GM19463 (cell line): ENCODE results near the gene SPATS2L.

Experiments used
- ATAC-seq: cut with Tn5 transposase; IDR thresholded peaks from one replicate; pipeline ENCODE4 v1.9.1; 2021; ENCODE audit warnings: mild to moderate bottlenecking, moderate library complexity; ENCODE audit not compliant: unreplicated experiment

Gene SPATS2L

DNA sequence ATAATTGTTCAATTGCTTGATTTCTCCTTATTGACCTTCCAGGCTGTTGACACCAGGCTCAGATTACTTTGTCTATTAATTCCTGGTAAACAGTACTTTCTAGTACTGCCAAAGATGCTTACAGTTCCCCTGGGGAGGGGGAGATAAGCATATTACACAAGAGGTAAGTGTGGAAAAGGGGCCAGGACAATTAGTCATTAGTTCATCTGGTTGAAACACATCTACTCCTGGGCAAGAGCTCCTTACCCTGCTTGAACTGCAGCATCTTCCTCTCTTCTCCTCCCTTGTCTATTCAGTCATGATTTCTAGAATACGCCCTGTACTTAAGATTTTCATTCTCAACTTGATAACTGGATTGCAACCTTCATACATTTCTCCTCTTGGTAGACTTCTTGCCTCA is 10.4 kb upstream of the SPATS2L start:
- ATAC-seq, result no peak

GRCh38 chr2:200297100-200297499 is 9.4 kb upstream of the SPATS2L start:
- ATAC-seq, result no peak

GRCh38 chr2:200297989-200298388 is 8.5 kb upstream of the SPATS2L start:
- ATAC-seq, result no peak

- no peak for ATAC-seq
Measured at GRCh38 chr2:200298816-200299215, 7.7 kb upstream of the SPATS2L start.

DNA sequence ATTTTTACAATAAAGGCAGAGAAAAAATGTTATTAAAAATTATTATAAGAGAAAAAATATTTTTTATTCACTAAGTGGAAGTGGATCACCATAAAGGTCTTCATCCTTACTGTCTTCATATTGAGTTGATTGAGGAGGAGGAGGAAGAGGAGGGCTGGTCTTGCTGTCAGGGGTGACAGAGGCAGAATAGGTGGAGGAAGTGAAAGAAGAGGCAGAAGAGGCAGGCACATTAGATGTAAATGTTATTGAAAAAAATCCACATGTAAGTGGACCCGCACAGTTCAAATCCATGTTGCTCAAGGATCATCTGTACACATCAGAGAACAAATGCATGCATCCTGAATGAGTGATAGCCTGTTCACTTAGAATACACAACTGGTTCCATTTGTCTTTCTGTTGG is 6.4 kb upstream of the SPATS2L start:
- no peak for ATAC-seq

- no peak for ATAC-seq
Measured at GRCh38 chr2:200300638-200301314, 5.7 kb upstream of the SPATS2L start.

GRCh38 chr2:200301953-200302858 is 4.3 kb upstream of the SPATS2L start:
- no peak for ATAC-seq

DNA sequence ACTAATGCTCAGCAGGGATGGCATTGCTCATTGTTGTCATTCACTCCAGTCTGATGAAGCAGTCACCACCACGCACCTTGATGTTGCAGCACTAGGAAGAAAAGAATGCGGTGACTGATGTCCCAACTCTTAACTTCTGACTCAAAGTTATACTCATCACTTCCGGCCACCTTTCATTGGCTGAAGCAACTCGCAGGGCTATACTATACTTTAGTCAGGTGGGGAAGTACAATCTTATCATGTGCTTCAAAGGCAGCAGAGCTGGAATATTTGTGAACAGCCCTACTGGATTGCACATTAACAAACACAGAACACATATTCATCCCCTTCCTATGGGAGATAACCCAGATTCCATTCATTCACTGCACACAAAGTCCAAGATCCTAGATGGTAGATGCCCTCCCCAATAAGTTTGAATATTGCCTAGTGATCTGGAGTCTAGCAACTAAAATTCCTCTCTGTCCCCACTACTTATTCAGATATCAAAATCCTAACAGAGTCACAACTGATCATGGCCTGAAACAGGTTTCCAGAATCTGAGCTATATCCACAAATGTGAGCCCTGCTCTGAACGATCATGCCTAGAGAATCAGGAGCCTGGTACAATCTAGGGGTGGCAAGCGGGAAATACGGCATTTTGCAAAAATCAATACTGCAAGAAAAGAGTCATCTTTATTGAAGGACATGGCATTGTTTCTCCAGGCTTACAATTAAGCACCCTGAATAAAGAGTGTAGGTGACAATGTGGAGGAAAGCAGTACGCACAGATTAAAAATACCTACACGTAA is 3.4 kb upstream of the SPATS2L start:
- ATAC-seq, result no peak

GRCh38 chr2:200305797-200306195 is 697 bp upstream of the SPATS2L start:
- ATAC-seq, result no peak

- ATAC-seq, result peak; percentile 54
Measured at GRCh38 chr2:200306931-200307723, 634 bp downstream of the SPATS2L start.

- ATAC-seq, result no peak
Measured at GRCh38 chr2:200307724-200308545, 1.4 kb downstream of the SPATS2L start.

DNA sequence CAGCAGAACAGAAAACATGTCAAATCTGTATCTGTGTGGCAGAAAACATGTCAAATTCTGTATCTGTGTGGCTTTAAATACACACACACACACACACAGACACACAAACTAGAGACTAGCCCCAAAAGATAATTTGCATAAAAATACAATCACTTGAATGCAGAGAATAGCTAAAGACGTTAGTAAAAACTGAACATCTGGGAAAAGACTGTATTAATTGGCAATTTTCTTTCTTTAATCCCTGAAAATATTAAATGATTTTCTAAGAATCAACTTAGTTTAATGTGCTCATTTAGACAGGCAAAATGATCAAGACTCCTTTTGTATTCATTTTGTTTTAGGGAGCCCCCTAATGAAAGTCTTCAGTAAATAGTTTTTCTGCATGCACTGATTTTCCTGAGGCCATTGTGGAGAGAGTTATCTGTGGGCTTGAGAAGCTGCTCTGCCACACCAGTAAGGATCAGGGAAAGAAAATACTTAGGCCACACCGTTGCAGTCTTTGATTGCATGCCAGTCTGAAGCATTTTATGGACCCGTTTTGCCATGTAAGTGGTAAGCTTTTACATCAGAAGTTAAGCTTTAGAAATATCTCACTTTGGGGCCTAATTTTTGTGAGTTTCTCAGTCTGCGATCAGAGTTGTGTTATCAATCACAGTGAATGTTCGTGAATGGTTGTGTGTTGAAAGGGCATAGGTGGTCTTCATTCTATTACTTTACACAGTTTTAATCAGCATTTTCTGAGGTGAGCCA is 2.2 kb downstream of the SPATS2L start:
- ATAC-seq, result no peak

- ATAC-seq, result no peak
Measured at GRCh38 chr2:200309296-200310049, 3.0 kb downstream of the SPATS2L start.

DNA sequence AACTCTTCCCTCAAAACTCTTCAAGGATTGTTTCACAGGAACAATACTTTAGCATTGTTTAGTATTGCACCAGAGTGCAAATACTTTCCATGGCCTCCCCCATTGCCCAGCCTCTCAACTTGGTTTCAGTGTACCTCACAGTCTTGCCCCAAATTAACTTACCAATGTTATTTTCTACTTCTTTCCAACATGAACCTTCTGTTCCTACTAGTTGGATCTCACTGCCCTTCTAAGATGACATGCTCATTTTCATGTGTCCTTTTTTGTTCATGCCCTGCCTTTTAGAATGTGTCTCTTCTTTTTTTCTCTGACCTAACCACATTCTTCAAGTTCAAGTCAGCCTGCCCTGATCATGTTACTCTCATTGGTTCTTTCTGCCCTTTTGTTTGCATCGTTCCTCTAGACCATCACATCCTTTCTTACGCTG is 4.1 kb downstream of the SPATS2L start:
- no peak for ATAC-seq

DNA sequence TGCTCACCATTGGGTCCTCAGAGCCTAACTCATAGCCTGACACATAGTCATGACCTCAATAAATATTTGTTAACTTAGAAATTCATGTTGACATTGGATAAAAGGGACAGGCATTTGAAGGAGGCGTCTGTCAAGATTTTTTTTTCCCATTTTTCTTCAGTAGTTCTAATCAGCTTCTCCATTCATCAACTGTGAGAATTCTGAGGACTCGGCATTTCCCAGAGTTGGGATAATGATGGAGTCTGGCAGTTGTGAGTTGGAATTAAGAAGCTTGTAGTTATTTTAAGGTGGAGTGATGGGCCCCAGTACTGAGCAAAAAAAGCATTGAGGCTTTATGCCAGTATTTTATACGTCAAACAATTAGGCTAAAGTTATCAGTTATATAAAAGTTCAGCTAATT is 4.6 kb downstream of the SPATS2L start:
- no peak for ATAC-seq

DNA sequence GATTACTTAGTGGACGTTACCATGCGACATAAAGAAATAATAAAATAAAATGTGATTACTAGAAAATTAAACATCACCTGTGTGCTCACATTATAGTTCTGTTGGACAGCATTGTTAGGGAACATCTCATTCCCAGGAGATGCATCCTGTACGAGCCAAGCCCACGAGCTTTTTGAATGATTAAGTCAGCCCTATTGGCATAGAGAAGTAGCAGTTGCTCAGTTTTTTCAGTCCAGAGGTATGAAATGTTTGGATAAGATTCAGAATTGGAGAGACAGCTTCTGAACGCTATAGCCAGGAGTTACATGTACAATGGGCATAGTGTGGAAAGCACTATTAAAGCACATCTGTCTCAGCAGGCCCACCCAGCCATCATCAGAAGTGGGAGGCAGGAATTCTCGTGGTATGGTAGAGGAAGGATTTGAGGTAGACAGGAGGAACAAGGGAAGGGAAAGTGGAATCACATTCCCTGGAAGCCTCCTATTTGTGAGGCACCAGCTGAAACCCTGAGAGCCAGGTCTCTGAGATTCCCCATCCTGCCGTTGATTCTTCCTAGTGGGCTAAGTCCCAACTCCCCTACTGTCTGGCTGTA is 8.6 kb downstream of the SPATS2L start:
- no peak for ATAC-seq

DNA sequence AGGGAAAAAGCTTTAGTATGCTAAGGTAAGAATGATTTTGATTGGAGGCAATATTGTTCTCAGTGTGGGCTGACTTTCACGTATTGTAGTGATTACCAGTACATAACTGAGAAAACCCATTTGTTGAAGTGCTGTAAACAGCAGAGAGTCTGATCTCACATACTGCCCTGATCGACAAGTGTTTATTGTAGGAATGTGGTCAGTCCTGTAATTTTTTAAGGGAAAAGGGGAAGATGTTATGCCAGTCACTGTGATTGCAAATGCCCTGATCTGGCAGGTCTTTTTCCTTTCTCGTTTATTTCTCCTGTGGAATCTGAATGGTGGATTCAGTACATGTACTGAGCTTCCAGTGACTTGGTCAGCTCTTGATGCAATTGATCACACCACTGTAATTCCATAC is 11.5 kb downstream of the SPATS2L start:
- no peak for ATAC-seq

GRCh38 chr2:200318940-200319435 is 12.5 kb downstream of the SPATS2L start:
- ATAC-seq, result no peak
